ACHN (cell line): ENCODE measurements around the gene ZNF619.

Experiments used
- DNase-seq: peaks from one replicate; pipeline ENCODE4 v3.0.0-alpha.2; 2015
- in situ Hi-C: cut with HindIII; loops from 2 replicates; pipeline ENCODE4 v1.10.0; 2017; ENCODE audit warnings: low sequenced_read_pairs, low pct_ligation_motif_present, low pct_unique_long_range_greater_than_20kb

The ZNF619 gene

GRCh38 chr3:40463579-40463978 lies 13.3 kb upstream of the ZNF619 start:
- DNase-seq = no peak
- in situ Hi-C loops = no loop called here

GRCh38 chr3:40464339-40465110 lies 12.4 kb upstream of the ZNF619 start:
- DNase-seq = no peak
- in situ Hi-C loops = no loop called here

GRCh38 chr3:40465111-40465407 lies 11.9 kb upstream of the ZNF619 start:
- no peak for DNase-seq
- in situ Hi-C loops = no loop called here

GRCh38 chr3:40465456-40465855 lies 11.5 kb upstream of the ZNF619 start:
- in situ Hi-C loops = no loop called here
- DNase-seq = no peak

GRCh38 chr3:40468018-40468417 lies 8.9 kb upstream of the ZNF619 start:
- in situ Hi-C loops = no loop called here

GRCh38 chr3:40470701-40471100 lies 6.2 kb upstream of the ZNF619 start:
- no peak for DNase-seq
- in situ Hi-C loops = no loop called here

More at GRCh38 chr3:40468018-40468417, 8.9 kb upstream of the ZNF619 start:
- DNase-seq = no peak

- in situ Hi-C loops = no loop called here
- no peak for DNase-seq
These were observed 744 bp downstream of the ZNF619 start for GRCh38 chr3:40477666-40478065.

GRCh38 chr3:40487172-40487571 lies 10.2 kb downstream of the ZNF619 start:
- no peak for DNase-seq
- in situ Hi-C loops = no loop called here

GRCh38 chr3:40490916-40491315 lies 14.0 kb downstream of the ZNF619 start:
- in situ Hi-C loops = no loop called here
- DNase-seq = no peak

- in situ Hi-C loops = no loop called here
- no peak for DNase-seq
These were observed 17.8 kb downstream of the ZNF619 start for GRCh38 chr3:40494698-40495097.

- DNase-seq = no peak
- in situ Hi-C loops = no loop called here
These were observed 20.4 kb downstream of the ZNF619 start for GRCh38 chr3:40497288-40497687.

GRCh38 chr3:40499952-40500351 lies 23.0 kb downstream of the ZNF619 start:
- in situ Hi-C loops = no loop called here
- DNase-seq = no peak

- in situ Hi-C loops = no loop called here
- no peak for DNase-seq
These were observed 25.1 kb downstream of the ZNF619 start for GRCh38 chr3:40502034-40502433.

- peak; percentile 90 for DNase-seq
- in situ Hi-C loops = no loop called here
These were observed 27.9 kb downstream of the ZNF619 start for GRCh38 chr3:40504636-40505430.

- DNase-seq = peak; percentile 69
- in situ Hi-C loops = no loop called here
These were observed 28.9 kb downstream of the ZNF619 start, which contains the start of gene ZNF620 for GRCh38 chr3:40505599-40506462. ZNF620 (plus strand) TSS chr3:40506039; CDS start chr3:40506353, 314 bp downstream.

- in situ Hi-C loops = no loop called here
- DNase-seq = no peak
These were observed 34.3 kb downstream of the ZNF619 start for GRCh38 chr3:40511031-40511718.

- DNase-seq = no peak
- in situ Hi-C loops = no loop called here
These were observed 39.3 kb downstream of the ZNF619 start for GRCh38 chr3:40516201-40516600.

- DNase-seq = no peak
- in situ Hi-C loops = no loop called here
These were observed 41.1 kb downstream of the ZNF619 start for GRCh38 chr3:40518067-40518466.

- no peak for DNase-seq
- in situ Hi-C loops = no loop called here
These were observed 41.9 kb downstream of the ZNF619 start for GRCh38 chr3:40518848-40519247.
